ENCODE results near the gene KCNQ1.

Gene KCNQ1

GRCh38 chr11:2717561-2718325 is 272.9 kb downstream of the KCNQ1 start:
- no peak for DNase-seq
- Histone ChIP-seq H3K9me3 (ENCODE audit: severe bottlenecking) (no peaks in the 10 kb centered on the region), H3K4me3 (ENCODE audit: low read depth, low read length) (no peak overlapping the region), H3K36me3 (no peaks in the 10 kb centered on the region), H3K27ac (no peak overlapping the region), H3K27me3 (ENCODE audit: insufficient read depth, low read depth, severe bottlenecking) (no peaks in the 10 kb centered on the region)
- no peak for TF ChIP-seq CTCF (IDR thresholded peaks at IDR 0.05; ENCODE audit: low read depth, low read length)

- Histone ChIP-seq H3K27ac (no peak overlapping the region), H3K4me3 (ENCODE audit: low read depth, low read length) (no peak overlapping the region), H3K9me3 (ENCODE audit: severe bottlenecking) (no peaks in the 10 kb centered on the region), H3K36me3 (no peaks in the 10 kb centered on the region), H3K27me3 (ENCODE audit: insufficient read depth, low read depth, severe bottlenecking) (no peaks in the 10 kb centered on the region)
- no peak for TF ChIP-seq CTCF (IDR thresholded peaks at IDR 0.05; ENCODE audit: low read depth, low read length)
- DNase-seq: no peak
These were observed 274.1 kb downstream of the KCNQ1 start for GRCh38 chr11:2718817-2719438.

GRCh38 chr11:2719831-2720590 is 275.2 kb downstream of the KCNQ1 start:
- DNase-seq: no peak
- Histone ChIP-seq H3K4me3 (ENCODE audit: low read depth, low read length) (no peak overlapping the region), H3K36me3 (no peaks in the 10 kb centered on the region), H3K27ac (no peak overlapping the region), H3K9me3 (ENCODE audit: severe bottlenecking) (no peaks in the 10 kb centered on the region), H3K27me3 (ENCODE audit: insufficient read depth, low read depth, severe bottlenecking) (no peaks in the 10 kb centered on the region)
- TF ChIP-seq CTCF (IDR thresholded peaks at IDR 0.05; ENCODE audit: low read depth, low read length): no peak

- Histone ChIP-seq H3K27me3 (ENCODE audit: insufficient read depth, low read depth, severe bottlenecking) (no peaks in the 10 kb centered on the region), H3K27ac (no peak overlapping the region), H3K9me3 (ENCODE audit: severe bottlenecking) (no peaks in the 10 kb centered on the region), H3K4me3 (ENCODE audit: low read depth, low read length) (no peak overlapping the region), H3K36me3 (no peaks in the 10 kb centered on the region)
- no peak for DNase-seq
- TF ChIP-seq CTCF (IDR thresholded peaks at IDR 0.05; ENCODE audit: low read depth, low read length): no peak
These were observed 276.6 kb downstream of the KCNQ1 start for GRCh38 chr11:2721210-2721916.

GRCh38 chr11:2722955-2723354 is 278.1 kb downstream of the KCNQ1 start:
- H3K9me3 ChIP-seq (ENCODE audit: severe bottlenecking): peaks cover 13% of the 10 kb centered on the region
- no peak overlapping the region for H3K4me3 ChIP-seq (ENCODE audit: low read depth, low read length)
- DNase-seq: no peak
- no peak overlapping the region for H3K27ac ChIP-seq
- no peaks in the 10 kb centered on the region for H3K36me3 ChIP-seq
- TF ChIP-seq CTCF (IDR thresholded peaks at IDR 0.05; ENCODE audit: low read depth, low read length): no peak
- H3K27me3 ChIP-seq (ENCODE audit: insufficient read depth, low read depth, severe bottlenecking): no peaks in the 10 kb centered on the region
